Activated T-cell treated with anti-CD3 and anti-CD28 coated beads for 24 hours (primary cell): ENCODE results near the gene GPX7.
"Not testable (repeated sequence)": the region's sequence is repeated elsewhere in the genome, so short reads cannot be mapped to it uniquely, and the experiment has no call there.

Experiments used
- DNase-seq: peaks from one replicate; pipeline ENCODE4 v3.0.0-alpha.2; 2020; ENCODE audit warnings: low read depth

Gene GPX7

GRCh38 chr1:52601991-52602855 is at the start of gene GPX7:
Gene GPX7, plus strand, starts transcription at chr1:52602371. Its CDS starts 39 bp downstream, at chr1:52602410.
- DNase-seq, result peak; percentile 33

GRCh38 chr1:52552505-52553361 is 49.4 kb upstream of the GPX7 start, which contains the start of gene TUT4:
Gene TUT4, minus strand, starts transcription at chr1:52553092. Its CDS starts 26,812 bp downstream, at chr1:52526280.
- peak; percentile 57 for DNase-seq

DNA sequence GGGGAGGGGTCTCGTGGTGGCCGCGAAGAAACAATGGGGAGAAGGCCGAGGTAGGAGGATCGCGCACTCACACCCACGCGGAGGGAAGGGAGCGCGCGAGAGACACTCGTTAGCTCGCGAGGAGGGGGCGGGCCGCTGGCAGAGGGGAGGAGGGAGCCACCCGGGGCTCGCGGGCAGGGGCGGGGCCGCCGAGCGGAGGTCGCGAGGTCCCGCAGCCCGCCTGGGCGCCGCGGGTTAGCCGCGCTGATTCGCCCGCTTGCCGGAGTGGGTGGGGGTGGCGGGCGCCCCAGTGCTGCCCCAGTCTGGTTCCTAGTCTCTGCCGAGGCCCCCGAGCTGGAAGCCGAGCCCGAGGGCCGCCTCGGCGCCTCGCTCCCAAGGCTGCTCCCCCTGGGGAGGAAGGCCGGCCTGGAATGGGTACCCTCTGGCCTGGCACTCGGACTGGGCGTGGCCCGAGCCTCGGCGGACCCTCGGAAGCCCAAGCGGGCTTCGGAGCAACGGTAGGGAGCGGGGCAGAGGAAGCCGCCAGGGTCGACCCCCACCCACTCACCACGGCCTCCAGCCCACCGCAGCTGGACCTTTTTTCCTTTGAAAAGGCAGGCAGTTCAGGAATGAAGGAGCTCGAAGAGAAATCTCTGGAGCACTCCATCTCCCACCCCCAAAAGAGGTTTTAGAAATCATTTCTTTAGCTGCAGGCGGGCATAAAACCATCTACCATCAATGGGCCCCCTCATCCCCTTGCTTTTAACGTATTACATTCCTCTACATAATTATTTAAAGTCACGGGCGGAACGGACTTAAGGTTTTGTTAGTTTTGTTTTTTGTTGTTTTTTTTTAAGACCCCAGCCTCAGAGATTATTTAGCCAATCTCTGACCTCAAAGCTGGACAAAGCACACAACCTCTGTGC is 48.6 kb upstream of the GPX7 start:
- peak; percentile 84 for DNase-seq

GRCh38 chr1:52554267-52554640 is 47.9 kb upstream of the GPX7 start:
- DNase-seq, result no peak

DNA sequence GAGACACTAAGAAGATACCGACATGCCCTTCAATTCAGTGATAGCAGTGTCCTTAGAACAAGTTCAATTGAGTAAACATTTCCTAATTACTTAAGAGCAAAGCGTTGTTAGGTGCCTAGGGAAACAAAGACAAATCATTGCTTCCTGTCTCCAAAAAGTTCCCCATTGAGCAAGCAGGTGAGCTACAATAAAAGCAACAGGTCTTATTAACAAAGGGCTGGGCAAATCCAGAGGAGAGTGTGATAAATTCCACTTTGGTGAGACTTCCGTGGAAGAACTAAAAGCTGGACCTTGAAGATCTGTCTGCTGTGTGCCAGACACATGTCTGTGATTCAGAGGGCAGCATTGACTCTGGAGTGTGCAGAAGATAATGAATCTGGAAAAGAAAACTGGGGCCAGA is 47.4 kb upstream of the GPX7 start:
- no peak for DNase-seq

DNA sequence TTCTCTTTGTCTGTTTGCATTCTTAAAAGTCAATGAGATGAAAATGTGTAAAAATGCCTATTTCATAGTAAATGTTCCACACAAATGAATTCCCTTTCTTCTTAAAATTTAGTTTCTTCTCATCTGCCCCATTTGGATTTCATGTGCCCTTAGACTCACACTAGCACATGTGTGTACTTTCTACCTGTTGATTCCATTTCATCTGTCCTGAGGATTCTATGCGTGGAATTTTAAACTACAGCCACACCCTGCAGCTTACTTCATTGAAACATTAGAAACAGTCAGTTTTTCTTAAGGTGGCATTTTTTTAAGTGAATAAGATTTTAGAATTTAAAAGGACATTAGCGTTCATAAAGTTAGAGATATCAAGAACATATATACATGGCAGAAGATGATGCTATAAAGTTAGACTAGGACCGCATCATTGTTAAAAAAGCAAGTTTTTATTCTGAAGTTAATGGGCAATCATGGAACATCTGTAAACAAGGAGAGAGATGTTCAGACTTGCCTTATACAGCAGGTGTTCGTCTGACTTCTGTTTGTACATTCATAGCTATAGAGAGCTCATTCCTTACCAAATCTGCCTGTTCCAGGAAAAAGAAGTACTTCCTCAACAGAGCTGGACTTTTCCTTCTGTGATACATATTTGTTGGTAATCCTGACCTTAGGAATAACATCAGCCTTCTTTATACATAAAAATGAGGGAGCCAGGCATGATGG is 45.4 kb upstream of the GPX7 start:
- no peak for DNase-seq

- no peak for DNase-seq
These were observed 43.2 kb upstream of the GPX7 start for GRCh38 chr1:52558941-52559340.

GRCh38 chr1:52559875-52560274 is 42.3 kb upstream of the GPX7 start:
- DNase-seq, result no peak

DNA sequence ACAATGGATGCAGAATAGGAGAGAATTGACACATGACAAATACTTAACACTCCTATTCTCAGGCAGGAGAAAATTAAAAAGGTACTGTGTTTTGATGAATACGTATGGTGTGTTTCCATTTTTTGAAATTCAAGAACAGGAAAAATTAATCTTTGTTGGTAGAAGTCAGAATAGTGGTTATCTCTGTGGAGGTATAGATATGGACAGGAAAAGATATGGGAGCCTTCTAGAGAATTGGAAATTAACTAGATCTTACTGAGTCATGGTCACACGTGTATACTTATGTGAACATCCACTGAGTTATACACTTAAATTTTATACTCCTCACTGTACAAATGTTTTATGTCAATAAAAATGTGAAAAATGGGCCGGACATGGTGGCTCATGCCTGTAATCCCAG is 39.4 kb upstream of the GPX7 start:
- DNase-seq, result no peak

- DNase-seq, result no peak
These were observed 34.2 kb upstream of the GPX7 start for GRCh38 chr1:52567943-52568342.

DNA sequence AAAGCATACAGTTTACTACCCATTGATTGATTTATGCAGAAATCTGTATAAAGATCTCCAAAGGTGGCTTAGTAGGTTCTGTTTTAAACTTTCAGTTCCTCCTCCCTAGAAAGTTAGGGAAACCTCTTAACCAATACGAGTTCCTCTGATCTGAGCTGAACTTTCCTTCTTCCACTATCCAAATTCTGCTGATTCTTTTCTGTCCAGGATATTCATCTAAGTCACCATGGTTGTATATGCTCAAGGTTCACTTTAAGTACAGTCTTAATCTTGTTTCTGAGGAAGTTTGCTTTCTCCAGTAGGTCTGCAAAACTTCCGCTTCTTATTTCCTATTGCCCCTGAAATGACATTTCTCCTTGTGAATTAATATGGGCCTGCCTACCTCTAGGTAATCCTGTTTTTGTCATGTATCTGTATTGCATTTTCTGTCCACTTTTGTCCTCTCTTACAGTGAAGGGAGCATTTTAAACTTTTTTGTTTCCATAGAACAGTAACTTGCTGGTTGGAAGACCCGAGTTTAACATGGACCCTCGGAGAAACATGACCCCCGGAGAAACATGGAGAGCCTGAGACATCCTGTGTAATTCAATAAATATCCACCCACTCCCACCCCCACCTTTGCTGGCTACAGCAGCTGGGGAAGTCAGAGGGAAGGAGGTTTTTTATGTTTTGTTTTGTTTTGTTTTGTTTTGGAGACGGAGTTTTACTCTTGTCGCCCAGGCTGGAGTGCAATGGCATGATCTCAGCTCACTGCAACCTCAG is 32.5 kb upstream of the GPX7 start:
- no peak for DNase-seq

DNA sequence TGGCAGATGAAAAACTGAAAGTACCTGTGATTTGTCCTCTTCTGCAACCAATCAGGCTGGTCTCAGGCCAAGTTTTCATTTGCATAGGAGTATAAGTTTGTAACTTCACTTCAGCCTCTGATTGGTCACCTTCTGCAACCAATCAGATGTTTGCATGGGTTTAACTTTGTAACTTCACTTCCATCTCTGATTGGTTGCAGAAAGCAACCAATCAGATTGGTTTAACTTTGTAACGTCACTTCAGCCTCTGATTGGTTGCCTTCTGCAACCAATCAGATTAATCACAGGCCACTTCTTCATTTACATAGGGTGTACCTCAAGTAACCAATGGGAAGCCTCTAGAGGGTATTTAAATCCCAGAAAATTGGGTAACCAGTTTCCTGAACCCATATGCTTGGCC is 30.4 kb upstream of the GPX7 start:
- no peak for DNase-seq

GRCh38 chr1:52572387-52572786 is 29.8 kb upstream of the GPX7 start:
- no peak for DNase-seq

DNA sequence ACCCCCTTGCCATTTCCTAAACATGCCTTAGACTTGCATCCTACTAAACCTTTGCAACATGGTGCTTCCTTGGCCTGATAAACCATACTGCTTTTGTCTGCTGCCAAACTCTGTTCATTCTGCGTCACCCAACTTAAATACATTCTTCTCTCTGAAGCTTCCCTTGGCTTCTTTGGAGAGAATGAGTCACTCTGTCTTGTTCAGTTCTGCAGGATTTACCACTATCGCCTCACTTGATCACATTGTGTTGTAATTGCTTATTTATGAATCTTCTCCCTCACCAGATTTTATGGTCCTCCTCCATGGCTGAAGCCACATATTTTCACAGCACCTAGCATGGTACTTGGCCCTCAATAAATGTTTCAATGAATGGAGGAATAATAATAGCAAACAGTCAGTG is 27.6 kb upstream of the GPX7 start:
- no peak for DNase-seq

DNA sequence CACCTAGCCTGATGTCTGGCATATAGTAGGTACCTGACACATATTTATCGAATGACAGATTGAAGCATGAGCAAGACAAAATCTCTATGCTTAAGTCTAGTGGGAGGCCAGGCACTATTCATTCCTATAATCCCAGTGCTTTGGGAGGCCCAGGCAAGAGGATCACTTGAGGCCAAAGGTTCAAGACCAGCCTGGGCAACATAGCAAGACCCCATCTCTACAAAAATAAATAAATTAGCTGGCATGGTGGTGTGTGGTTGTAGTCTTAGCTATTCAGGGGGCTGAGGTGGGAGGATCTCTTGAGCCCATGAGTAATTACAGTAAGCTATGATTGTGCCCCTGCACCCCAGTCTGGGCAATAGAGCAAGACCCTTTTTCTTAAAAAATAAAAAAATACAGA is 26.1 kb upstream of the GPX7 start:
- DNase-seq, result no peak

- DNase-seq, result not testable (repeated sequence)
These were observed 24.1 kb upstream of the GPX7 start for GRCh38 chr1:52578066-52578465.

DNA sequence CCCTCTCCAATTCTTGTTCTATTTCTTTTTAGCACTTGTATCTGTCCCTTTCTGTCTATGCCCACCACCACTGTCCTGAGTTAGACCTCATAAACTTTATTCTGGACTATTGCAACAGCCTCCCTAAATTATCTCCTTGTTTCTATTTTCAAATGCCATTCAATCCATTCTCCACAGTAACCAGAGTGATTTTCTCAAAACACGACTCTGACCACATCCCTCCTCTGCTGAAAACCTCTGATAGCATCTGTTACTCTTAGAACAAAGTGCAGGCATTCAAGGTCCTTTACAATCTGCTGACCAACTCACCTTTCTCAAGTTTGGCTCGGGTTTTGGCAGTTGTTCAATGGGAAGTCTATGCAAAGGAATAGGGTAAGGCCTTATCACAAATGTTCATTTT is 22.8 kb upstream of the GPX7 start:
- DNase-seq, result no peak

DNA sequence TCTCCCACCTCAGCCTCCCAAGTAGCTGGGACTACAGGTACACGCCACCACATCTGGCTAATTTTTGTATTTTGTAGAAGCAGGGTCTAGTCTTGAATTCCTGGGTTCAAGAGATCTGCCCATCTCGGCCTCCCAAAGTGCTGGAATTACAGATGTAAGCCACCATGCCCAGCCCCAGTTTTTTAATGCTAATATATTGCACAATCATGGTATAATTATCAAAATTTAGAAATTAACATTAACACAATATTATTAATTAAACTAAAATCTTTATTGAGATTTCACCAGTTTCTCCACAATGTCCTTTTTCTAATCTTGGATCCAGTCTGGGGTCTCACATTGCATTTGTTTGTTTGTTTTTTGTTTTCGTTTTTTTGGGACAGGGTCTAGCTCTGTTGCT is 21.9 kb upstream of the GPX7 start:
- DNase-seq, result no peak

DNA sequence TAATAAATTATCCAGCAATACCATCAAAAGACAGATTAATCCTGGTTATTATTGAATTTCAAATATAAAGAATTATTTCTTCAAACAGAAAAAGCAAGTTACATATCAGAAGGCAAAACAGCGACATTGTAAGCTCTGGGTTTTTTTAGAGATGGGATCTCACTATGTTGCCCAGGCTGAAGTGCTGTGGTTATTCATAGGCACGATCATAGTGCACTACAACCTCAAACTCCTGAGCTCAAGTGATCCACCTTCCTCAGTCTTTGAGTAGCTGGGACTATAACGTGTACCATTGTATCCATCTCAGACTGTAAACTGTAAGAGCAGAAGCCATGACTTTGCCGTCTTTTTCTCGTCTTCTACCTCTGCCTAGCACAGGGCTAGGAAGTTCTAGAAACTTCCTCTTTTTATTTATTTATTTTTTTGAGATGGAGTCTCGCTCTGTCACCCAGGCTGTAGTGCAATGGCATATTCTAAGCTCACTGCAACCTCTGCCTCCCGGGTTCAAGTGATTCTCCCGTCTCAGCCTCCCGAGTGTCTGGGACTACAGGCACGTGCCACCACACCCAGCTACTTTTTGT is 20.0 kb upstream of the GPX7 start:
- no peak for DNase-seq

DNA sequence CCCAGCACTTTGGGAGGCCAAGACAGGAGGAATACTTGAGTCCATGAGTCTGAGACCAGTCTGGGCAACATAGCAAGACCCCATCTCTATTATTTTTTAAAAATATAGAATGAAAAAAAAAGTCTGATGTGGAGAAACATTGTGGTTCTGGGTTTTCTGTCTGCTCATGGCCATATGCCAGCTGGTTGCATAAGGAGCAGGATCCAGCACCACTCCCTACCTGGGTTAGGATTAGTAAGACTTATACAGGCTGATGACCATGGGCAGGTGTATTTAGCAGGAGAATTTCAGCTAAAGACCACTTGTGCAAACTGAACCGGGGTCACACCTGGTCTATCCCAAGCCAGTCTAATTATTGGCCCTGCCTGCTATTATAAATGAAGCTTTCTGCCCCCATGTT is 16.7 kb upstream of the GPX7 start:
- DNase-seq, result no peak
